Prostate gland (tissue), 2 donors: ENCODE measurements around the gene RPL28.

Source experiments
- POLR2AphosphoS5 ChIP-seq: sonication (generic); formaldehyde crosslinking; IDR thresholded peaks from one replicate; pipeline ENCODE4 v1.6.1; 2017; ENCODE audit warnings: antibody characterized with exemption
- TF ChIP-seq, protein P1 (sequence below), 4 experiments: fragments of 200-600 bp in 2 of 4; fragments of 450-650 bp in 2 of 4; sonication (generic) in 2 of 4; IDR thresholded peaks; 1 replicate in 3 of 4; 2 replicates in 1 of 4; pipeline ENCODE4 v1.5.1; 2016 to 2019; ENCODE audit warnings: antibody characterized with exemption in 4 of 4, mild to moderate bottlenecking in 2 of 4, moderate library complexity in 2 of 4

DNA sequence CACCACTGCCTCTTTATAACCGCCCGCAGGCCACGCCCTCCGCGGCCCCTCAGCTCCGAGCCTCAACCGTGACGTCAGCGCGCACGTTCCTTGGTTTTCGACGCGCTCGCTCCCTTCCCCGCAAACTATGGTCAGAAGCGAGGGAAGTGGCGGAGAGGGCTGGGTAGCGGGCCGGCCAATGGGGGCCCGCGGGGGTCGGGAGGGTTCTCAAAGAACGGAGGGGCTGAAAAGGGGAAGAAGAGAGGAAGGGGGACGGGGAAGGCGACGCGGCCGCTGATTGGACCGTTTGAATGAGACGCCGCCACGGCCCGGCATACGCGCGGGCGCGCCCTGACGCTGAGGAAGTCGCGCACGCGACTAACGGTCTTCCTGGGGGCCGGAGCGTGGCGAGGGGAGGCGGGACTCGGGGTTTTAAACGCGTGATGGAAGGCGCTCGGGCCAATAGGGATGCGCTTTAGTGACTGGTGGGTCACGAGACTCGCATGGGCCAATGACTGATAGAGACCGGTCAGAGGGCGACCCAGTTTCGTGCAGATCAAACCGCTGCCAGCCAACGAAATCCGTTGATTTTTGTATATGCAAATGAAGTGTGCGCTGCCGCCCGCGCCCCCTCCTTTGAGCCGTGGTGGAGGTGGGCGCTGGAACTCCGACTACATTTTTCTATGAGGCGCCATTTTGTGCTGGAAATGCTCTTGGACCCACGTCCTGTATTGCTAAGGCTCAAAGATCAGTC lies 22.2 kb downstream of the RPL28 start:
- TF ChIP-seq, protein P1, sequence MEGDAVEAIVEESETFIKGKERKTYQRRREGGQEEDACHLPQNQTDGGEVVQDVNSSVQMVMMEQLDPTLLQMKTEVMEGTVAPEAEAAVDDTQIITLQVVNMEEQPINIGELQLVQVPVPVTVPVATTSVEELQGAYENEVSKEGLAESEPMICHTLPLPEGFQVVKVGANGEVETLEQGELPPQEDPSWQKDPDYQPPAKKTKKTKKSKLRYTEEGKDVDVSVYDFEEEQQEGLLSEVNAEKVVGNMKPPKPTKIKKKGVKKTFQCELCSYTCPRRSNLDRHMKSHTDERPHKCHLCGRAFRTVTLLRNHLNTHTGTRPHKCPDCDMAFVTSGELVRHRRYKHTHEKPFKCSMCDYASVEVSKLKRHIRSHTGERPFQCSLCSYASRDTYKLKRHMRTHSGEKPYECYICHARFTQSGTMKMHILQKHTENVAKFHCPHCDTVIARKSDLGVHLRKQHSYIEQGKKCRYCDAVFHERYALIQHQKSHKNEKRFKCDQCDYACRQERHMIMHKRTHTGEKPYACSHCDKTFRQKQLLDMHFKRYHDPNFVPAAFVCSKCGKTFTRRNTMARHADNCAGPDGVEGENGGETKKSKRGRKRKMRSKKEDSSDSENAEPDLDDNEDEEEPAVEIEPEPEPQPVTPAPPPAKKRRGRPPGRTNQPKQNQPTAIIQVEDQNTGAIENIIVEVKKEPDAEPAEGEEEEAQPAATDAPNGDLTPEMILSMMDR (IDR thresholded peaks at IDR 0.05) = no peak
- peak; percentile 94 for TF ChIP-seq POLR2AphosphoS5
